Measurements from ENCODE around the gene DGKQ. TPM values are rescaled to one million over a fixed set of nuclear protein-coding genes. Genes with fewer than 3 reads are reported as not detected.

The DGKQ gene
- total RNA-seq, 4 donors from 2014 or later = 1.2 to 12.7 (median 10.1) TPM

DNA sequence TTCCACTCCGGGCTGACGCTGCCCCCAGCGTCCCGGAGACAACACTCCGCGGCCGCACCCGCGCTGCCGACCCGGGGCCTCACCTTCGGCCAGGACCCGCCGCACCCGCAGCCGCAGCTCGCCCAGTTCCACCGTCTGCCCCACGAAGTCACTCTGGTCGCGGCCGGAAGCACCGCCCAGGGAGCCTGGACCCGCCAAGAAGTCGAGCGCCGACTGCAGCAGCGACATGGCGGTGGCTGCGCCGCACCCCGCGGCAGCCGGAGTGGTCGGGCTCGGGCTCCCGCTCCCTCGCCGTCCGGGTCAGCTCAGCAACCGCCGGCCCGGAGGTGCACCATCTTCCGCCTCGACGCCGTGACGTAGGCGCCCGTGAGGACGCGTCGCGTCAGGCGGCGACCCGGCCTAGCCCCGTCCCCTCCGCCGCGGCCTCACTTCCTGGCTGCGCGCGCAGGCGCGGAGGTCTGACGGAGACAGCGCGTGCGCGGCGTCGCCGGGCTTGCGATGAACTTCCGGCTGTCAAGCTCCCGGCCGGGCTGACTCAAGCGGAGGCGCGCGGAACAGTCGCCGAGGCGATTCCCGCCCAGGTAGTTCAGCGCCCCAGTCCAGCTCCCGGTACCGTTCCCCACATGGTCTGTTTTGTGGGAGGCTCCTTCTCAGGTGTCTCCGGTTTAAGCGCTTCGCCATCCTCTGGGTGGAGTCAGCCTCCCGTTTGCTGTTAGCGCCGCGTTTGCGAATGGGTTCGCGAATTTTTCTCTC, 41.2 kb downstream of the DGKQ start, which contains the start of the genes GAK and TMEM175:
Gene GAK (minus strand): TSS at position 357 of the 753 bp plus-strand sequence. CDS start 129 bp downstream, at position 228.
Gene TMEM175 (plus strand): TSS at position 501 of the 753 bp plus-strand sequence. CDS start 15,280 bp downstream, outside the sequence.
- H3K4me3 ChIP-seq = peak within 1 kb of the TSS; percentile 79 to 100
- peak within 1 kb of the TSS; percentile 73 to 89 for H3K27ac ChIP-seq
- intact Hi-C loops (cut with DNase I; ENCODE audit: low total_unique reads) = no loop called here
- TF ChIP-seq, protein P1, sequence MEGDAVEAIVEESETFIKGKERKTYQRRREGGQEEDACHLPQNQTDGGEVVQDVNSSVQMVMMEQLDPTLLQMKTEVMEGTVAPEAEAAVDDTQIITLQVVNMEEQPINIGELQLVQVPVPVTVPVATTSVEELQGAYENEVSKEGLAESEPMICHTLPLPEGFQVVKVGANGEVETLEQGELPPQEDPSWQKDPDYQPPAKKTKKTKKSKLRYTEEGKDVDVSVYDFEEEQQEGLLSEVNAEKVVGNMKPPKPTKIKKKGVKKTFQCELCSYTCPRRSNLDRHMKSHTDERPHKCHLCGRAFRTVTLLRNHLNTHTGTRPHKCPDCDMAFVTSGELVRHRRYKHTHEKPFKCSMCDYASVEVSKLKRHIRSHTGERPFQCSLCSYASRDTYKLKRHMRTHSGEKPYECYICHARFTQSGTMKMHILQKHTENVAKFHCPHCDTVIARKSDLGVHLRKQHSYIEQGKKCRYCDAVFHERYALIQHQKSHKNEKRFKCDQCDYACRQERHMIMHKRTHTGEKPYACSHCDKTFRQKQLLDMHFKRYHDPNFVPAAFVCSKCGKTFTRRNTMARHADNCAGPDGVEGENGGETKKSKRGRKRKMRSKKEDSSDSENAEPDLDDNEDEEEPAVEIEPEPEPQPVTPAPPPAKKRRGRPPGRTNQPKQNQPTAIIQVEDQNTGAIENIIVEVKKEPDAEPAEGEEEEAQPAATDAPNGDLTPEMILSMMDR (IDR thresholded peaks at IDR 0.05) = peak in 2 of 4 experiments; percentile 38 to 52
- TF ChIP-seq POLR2A (IDR thresholded peaks at IDR 0.05) = peak; percentile 52 to 90
- DNase-seq = peak; percentile 93 to 96
- no peaks in the 10 kb centered on the region for H3K36me3 ChIP-seq
- H3K4me1 ChIP-seq = peaks cover 15% of the 10 kb centered on the region in 2 donors
- H3K9me3 ChIP-seq = no peaks in the 10 kb centered on the region
- no peaks in the 10 kb centered on the region for H3K27me3 ChIP-seq

DNA sequence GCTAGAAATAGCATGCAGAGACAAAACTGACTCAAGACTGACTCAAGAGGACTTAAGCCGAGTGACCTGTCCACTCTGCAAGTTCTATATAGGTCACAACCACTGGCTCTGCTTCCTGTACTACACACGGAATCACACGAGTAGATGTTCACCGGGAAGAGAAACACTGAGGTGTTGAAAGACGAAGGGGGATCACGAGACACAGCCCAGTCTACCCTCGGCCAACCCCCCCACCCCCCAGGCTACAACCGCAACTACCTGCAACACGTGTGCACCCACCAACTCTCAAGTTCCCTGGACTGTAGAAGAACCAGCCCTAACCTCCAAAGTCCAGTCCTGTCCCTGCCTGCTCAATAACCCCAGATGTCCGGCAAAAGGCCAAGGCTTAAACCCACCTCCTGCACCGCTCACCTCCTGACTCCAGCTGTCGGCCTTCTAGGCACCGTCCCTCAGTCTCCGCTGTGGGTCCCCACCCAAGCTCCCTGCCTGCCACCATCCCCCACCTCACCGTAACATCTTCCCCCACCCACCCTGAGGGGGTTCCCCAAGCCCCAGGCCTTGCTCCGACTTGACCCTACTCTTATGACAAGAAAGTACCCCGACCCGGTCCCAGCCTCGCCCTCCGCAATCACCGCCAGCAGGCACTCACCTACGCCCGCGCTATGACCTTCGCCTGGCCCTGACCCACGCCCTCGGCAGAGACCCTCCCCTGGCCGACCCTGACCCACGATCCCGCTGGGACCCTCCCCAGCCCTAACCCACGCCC, 42.0 kb downstream of the DGKQ start:
- TF ChIP-seq POLR2A (IDR thresholded peaks at IDR 0.05) = no peak
- TF ChIP-seq, protein P1 (IDR thresholded peaks at IDR 0.05) = no peak
- intact Hi-C loops (cut with DNase I; ENCODE audit: low total_unique reads) = no loop called here
- H3K4me1 ChIP-seq = peaks cover 15% of the 10 kb centered on the region in 2 donors
- H3K4me3 ChIP-seq = peak overlapping the region; percentile 79 to 100
- no peaks in the 10 kb centered on the region for H3K36me3 ChIP-seq
- H3K27me3 ChIP-seq = no peaks in the 10 kb centered on the region
- peak overlapping the region; percentile 50 to 89 for H3K27ac ChIP-seq
- H3K9me3 ChIP-seq = no peaks in the 10 kb centered on the region
- DNase-seq = no peak

DNA sequence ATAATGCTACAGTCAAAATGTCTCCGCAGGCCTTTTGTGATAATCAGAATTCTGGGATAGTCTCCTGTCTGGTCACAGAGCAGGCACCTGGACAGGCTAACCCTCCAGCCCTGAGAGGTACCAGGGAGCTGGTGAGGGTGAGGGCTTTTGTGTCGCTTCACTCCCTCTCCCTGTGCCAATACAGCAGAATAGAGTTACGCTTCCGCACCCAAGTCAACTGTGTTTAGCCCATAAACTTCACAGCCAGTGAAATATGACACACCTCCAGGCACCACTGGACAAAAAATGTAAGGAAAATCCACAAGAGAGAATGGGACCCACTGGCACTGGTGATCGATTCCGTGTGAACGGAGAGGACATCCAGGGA, 42.6 kb downstream of the DGKQ start:
- TF ChIP-seq, protein P1 (IDR thresholded peaks at IDR 0.05) = no peak
- Histone ChIP-seq H3K36me3 (no peaks in the 10 kb centered on the region), H3K4me1 (peaks cover 15% of the 10 kb centered on the region in 2 donors), H3K27me3 (no peaks in the 10 kb centered on the region), H3K27ac (peak overlapping the region in 1 of 2 donors; percentile 89), H3K4me3 (peak overlapping the region; percentile 79 to 100), H3K9me3 (no peaks in the 10 kb centered on the region)
- intact Hi-C loops (cut with DNase I; ENCODE audit: low total_unique reads) = no loop called here
- no peak for DNase-seq

DNA sequence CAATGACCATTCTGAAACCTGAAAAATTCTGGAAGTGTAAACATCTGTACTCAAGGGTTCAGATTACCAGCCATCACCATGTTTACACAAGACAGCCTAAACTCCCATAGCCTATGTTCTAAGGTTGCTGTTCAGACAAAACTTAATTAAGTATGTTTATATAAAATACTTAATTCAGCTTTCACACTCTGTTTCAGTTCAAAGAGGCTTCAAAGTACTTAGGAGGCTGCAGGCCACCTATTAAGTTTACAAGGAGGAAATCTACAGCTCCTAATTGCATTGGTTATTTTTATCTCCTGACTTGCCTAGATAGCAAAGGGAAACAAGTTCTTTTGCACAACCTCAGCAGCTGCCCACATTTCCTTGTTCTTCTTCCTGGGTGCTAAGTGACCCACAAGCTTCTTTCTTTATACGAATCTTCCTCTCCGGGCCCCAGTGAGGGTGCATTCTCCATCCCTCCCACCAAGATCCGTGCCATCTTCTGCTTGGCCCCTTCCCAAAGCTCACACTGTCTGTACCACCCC, 43.3 kb downstream of the DGKQ start:
- no peaks in the 10 kb centered on the region for H3K9me3 ChIP-seq
- no peak overlapping the region for H3K27ac ChIP-seq
- intact Hi-C loops (cut with DNase I; ENCODE audit: low total_unique reads) = no loop called here
- no peaks in the 10 kb centered on the region for H3K27me3 ChIP-seq
- H3K4me3 ChIP-seq = no peak overlapping the region
- TF ChIP-seq, protein P1 (IDR thresholded peaks at IDR 0.05) = no peak
- no peak for TF ChIP-seq POLR2A (IDR thresholded peaks at IDR 0.05)
- DNase-seq = no peak
- H3K36me3 ChIP-seq = no peaks in the 10 kb centered on the region
- peaks cover 15 to 18% of the 10 kb centered on the region in 2 donors for H3K4me1 ChIP-seq
